ENCODE data around the gene ZNF804A.
"Not testable (repeated sequence)": the region's sequence is repeated elsewhere in the genome, so short reads cannot be mapped to it uniquely, and the experiment has no call there.

Gene ZNF804A

DNA sequence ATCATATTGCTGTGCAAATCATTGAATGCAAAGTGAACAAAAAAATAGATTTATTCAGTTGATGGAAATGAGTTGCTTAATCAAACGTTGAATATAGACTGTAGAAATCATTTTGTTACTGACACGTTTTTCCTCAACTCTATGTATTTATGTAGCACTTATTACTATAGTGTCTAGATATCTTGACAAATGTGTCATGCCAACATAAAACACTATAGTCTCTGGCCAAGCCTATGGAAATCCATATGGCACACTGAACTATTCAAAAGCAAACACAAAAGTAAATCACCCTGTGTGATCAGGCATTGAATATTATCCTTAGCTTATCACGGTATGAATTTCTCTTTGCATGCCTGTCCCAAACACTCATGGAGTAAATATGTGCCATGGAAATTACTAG, 131.3 kb downstream of the ZNF804A start:
- DNase-seq, result no peak

GRCh38 chr2:184730288-184730687, 132.0 kb downstream of the ZNF804A start:
- no peak for DNase-seq

DNA sequence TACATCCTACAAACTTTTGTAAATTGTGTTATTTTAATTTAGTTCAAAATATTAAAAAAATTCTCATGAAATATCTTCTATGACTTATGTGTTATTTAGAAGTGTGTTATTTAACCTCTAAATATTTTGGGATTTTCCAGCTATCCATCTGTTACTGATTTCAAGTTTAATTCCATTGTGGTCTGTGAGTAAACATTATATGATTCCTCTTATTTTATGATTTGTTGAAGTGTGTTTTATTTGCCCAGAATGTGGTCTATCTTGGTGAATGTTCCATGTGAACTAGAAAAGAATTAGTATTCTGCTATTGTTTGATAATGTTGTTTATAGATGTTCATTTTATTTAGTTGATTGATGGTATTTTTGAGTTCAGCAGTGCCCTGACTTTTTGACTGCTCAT, 136.0 kb downstream of the ZNF804A start:
- no peak for DNase-seq

DNA sequence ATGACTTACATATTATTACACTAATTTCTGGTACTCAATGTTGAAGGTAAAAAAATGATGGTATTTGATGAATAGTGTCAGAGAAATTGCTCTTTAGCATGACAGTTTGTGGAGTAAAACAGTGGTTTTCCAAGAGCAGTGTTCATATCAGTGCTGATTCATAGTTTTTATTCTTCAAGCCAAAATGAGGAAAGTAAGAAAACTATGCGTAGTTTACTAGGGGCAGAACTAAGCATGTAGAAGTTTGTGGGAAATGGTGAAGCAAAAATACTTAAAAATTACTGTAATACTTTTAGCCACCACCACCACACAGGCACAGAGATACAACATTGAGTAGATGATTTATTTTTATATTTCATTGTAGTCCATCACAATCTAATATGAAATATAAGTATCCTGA, 137.3 kb downstream of the ZNF804A start:
- DNase-seq, result no peak

GRCh38 chr2:184743096-184743495, 144.8 kb downstream of the ZNF804A start:
- no peak for DNase-seq

DNA sequence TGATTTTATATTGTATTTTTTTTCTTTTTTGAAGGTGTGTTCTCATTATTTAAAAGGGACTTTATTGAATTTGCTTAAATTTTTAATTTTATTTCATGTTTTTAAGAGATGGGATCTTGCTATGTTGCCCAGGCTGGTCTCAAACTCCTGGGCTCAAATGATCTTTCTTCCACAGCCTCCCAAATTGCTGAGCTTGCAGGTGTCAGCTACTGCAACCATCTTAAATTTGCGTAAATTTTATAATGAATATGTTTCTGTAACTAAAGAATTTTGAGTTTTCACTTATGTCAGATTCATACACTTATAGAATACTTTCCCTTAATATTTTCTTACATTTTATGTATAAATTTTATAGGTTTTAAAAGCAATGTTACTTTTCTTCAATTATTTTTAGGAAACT, 157.8 kb downstream of the ZNF804A start:
- DNase-seq, result no peak

DNA sequence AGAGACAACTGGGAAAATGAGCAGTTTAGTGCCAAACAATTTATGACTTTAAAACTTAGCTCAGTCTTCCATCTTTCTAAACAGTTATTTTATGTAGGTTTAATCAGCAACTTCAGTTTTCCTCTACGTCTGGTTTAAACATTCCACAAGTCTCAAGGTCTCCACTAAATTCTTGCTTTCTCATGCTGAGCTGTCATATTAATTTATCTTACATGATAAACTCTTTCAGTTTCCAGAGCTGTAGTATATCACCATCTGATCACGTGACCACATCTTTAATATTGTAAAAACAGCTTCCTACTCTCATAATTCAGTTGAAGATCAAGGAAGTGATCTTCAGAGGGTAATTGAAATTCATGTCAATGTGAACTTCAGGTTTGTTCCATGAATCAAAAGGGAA, 158.6 kb downstream of the ZNF804A start:
- no peak for DNase-seq

DNA sequence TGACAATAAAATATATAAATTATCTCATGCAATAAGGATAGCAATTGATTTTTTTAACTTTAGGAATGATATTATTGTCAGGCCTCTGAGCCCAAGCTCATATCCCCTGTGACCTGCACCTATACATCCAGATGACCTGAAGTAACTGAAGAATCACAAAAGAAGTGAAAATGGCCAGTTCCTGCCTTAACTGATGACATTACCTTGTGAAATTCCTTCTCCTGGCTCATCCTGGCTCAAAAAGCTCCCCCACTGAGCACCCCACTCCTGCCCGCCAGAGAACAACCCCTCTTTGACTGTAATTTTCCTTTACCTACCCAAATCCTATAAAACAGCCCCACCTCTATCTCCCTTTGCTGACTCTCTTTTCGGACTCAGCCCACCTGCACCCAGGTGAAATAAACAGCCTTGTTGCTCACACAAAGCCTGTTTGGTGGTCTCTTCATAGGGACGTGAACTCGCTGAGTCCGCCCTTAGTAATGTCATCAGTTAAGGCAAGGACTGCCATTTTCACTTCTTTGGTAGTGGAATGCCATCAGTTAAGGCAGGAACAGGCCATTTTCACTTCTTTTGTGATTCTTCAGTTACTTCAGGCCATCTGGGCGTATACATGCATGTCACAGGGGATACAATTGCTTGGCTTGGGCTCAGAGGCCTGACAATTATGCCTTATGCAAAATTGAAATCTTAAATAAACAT, 161.4 kb downstream of the ZNF804A start:
- DNase-seq, result not testable (repeated sequence)

- no peak for DNase-seq
Observed at GRCh38 chr2:184760931-184761330, 162.6 kb downstream of the ZNF804A start.

DNA sequence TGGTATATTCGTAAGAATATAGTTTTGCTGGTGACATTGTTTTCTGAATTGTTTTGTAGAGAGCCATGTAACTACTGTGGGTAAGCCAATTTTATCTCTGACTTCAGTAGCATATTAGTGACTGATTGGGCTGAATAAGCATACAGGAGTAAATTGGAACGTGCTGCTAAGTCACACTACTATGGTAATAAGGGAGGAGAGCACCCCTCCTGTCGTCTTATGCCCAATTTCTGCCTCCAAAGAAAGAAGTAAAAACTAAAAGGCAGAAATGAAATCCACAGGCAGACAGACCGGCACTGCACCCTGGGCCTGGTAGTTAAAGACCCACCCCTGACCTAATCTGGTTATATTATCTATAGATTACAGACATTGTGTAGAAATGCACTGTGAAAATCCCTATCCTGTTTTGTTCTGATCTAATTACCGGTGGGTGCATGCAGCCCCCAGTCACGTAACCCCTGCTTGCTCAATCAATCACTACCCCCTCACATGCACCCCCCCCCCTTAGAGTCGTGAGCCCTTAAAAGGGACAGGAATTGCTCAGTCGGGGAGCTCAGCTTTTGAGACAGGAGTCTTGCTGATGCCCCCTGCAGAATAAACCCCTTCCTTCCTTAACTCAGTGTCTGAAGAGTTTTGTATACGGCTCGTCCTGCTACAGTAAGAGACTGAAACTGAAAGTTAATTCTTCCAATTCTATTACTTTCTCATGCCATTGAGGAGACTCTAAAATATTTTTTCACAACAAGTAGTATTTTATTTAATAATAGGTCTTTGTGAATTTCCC, 167.0 kb downstream of the ZNF804A start:
- peak; percentile 56 for DNase-seq

- DNase-seq, result peak; percentile 73
Observed at GRCh38 chr2:184767059-184767458, 168.7 kb downstream of the ZNF804A start.

DNA sequence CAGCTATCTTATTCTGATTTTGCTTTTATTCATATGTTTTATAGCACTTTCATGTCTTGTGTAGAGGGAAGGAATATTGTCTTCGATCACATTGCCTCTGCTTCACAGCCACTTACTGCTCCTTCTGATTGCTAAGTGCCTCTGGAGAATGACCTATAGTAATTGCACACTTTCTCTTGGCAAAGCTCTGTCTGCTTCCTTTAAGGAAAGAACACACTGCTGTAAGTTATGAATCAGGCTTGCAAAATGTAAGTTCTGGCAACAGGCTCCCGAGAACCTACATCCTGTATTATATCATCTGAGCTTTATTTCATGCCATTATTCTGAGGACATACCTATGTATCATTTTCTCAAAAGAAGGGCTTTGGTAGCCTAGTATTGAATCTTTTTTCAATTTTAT, 170.7 kb downstream of the ZNF804A start:
- DNase-seq, result peak; percentile 21

DNA sequence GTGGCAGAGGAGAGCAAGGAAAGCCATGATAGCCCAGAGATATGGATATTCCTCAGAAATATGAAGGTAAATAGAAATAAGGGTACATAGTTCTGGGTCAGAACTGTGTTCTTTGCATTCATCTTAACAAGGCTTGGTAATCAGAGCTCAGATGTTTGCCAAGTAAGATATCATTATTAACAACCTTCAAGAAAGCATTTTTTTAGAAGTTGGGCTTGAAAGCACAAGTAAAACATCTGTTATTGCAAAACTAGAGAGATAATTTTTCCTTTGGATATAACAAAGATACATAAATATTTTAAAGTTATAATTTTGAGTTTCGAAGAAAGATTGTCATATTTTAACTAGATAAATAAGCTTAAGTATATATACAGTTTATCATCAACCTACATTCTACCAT, 171.4 kb downstream of the ZNF804A start:
- DNase-seq, result no peak

- no peak for DNase-seq
Observed at GRCh38 chr2:184779777-184780176, 181.4 kb downstream of the ZNF804A start.

DNA sequence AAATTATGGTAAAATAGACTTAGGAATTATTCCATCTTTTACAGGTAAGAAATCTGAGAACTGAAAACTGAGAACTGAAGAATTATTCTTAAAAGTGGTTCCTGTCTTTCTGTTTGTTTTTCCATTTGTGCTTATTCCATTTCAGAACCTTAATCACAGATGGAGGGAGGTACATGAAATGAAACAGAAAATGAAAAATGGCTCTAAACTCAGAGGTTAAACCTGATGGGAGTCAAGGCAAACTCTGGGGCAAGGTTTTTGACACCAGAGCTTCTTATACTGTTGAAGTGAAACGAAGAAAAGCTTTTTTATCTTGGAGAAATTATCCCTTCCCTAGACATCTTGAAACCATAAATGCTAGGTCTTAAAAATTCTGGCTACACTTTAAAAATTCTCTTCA, 182.1 kb downstream of the ZNF804A start:
- no peak for DNase-seq

- DNase-seq, result no peak
Observed at GRCh38 chr2:184780944-184781343, 182.6 kb downstream of the ZNF804A start.

GRCh38 chr2:184783576-184783975, 185.2 kb downstream of the ZNF804A start:
- DNase-seq, result no peak

DNA sequence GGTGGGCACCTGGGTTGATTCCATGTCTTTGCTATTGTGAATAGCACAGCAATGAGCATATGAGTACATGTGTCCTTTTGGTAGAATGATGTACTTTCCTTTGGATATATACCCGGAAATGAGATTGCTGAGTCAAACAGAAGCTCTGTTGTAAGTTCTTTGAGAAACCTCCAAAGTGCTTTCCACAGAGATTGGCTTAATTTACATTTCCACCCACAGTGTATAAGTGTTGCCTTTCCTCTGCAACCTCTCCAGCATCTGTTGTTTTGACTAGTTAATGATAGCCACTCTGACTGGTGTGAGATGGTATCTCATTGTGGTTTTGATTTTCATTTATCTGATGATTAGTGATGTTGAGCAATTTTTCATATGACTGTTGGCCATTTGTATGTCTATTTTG, 194.8 kb downstream of the ZNF804A start:
- no peak for DNase-seq

DNA sequence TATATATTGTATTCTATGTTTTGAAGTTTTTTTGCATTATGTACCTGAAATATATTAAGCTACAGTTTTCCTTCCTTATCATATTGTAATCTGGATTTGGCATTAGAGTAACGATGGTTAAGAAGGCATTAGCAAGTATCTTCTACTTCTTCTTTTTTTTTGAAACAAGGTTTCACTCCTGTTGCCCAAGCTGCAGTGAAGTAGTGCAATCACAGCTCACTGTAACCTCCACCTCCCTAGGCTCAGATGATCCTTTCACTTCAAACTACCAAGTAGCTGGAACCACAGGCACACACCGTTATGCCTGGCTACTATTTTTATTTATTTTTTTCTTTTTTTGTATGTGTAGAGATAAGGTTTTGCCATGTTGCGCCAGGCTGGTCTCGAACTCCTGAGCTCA, 201.1 kb downstream of the ZNF804A start:
- DNase-seq, result no peak

GRCh38 chr2:184814421-184814820, 216.1 kb downstream of the ZNF804A start:
- DNase-seq, result no peak

DNA sequence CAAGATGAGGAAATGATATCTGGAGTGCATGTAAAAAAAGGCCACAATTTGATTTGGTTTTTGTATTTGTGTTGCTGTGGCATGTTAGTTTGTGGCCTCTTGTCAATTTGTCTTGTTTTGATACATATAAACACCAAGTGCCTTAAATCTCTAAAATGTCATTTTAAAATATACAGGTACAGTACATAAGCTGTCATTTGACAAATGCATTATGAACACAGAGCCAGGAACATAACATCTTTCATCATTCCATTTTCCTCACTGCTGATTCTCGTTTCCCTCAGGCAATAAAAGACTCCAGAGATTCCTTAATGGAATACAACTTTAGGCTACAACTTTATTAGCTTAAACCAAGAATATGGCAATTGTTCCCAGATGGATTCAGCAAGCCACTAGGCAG, 217.5 kb downstream of the ZNF804A start:
- no peak for DNase-seq

GRCh38 chr2:184824597-184824996, 226.3 kb downstream of the ZNF804A start:
- DNase-seq, result no peak

- no peak for DNase-seq
Observed at GRCh38 chr2:184830531-184830930, 232.2 kb downstream of the ZNF804A start.

GRCh38 chr2:184834699-184835397, 236.5 kb downstream of the ZNF804A start:
- DNase-seq, result no peak

Measured in GF-D8 (cell line).